Neural crest cell (in vitro differentiated cells): ENCODE results near the gene DDAH1. TPM values are rescaled to one million over a fixed set of nuclear protein-coding genes. Genes with fewer than 3 reads are reported as not detected.

Source experiments
- DNase-seq: peaks from one replicate; pipeline ENCODE4 v3.0.0; 2021; ENCODE audit warnings: low read depth, mixed read lengths, low spot score
- H3K27ac Mint-ChIP-seq: one replicate; pipeline ENCODE4 v1.8.0; 2021; ENCODE audit warnings: mild to moderate bottlenecking, mixed read lengths; ENCODE audit not compliant: unreplicated experiment
- H3K27me3 Mint-ChIP-seq: 2 replicates; pipeline ENCODE4 v1.8.0; 2021; ENCODE audit warnings: low read depth, mild to moderate bottlenecking, mixed read lengths
- H3K36me3 Mint-ChIP-seq: 2 replicates; pipeline ENCODE4 v1.8.0; 2021; ENCODE audit warnings: low read depth, mild to moderate bottlenecking, mixed read lengths
- H3K4me1 Mint-ChIP-seq: 2 replicates; pipeline ENCODE4 v1.8.0; 2021; ENCODE audit warnings: mixed read lengths
- H3K4me3 Mint-ChIP-seq: one replicate; pipeline ENCODE4 v1.8.0; 2021; ENCODE audit warnings: mild to moderate bottlenecking, mixed read lengths
- H3K9me3 Mint-ChIP-seq: 2 replicates; pipeline ENCODE4 v1.8.0; 2021; ENCODE audit warnings: mixed read lengths
- total RNA-seq: library from RNA; stranded (reverse); gene quantifications from 2 replicates; pipeline ENCODE4 v1.2.1, GENCODE V29; 2021
- TF ChIP-seq, protein P1 (sequence below): fragments of 200-600 bp; sonication (generic); conservative IDR thresholded peaks from 2 replicates; pipeline ENCODE4 v1.5.0; 2021; ENCODE audit warnings: antibody characterized with exemption, mild to moderate bottlenecking

Gene DDAH1
- total RNA-seq, 1 donor from 2014 or later = 22.3 TPM

DNA sequence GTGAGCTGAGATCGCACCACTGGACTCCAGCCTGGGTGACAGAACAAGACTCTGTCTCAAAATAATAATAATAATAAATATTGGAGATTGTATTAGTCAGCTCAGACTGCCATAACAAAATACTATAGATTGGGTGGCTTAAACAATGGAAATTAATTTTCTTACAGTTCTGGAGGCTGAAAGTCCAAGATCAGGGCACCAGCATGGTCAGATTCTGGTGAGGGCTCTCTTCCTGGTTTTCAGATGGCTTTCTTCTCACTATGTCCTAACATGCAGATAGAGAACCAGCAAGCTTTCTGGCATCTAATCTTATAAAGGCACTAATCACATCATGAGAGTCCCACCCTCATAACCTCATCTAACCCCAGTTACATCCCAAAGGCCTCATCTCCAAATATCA lies 23.2 kb upstream of the DDAH1 start:
- H3K9me3 Mint-ChIP-seq = no peaks in the 10 kb centered on the region
- no peak for DNase-seq
- H3K36me3 Mint-ChIP-seq = no peaks in the 10 kb centered on the region
- H3K27me3 Mint-ChIP-seq = no peaks in the 10 kb centered on the region
- no peak overlapping the region for H3K27ac Mint-ChIP-seq
- H3K4me3 Mint-ChIP-seq = no peak overlapping the region
- no peaks in the 10 kb centered on the region for H3K4me1 Mint-ChIP-seq
- TF ChIP-seq, protein P1, sequence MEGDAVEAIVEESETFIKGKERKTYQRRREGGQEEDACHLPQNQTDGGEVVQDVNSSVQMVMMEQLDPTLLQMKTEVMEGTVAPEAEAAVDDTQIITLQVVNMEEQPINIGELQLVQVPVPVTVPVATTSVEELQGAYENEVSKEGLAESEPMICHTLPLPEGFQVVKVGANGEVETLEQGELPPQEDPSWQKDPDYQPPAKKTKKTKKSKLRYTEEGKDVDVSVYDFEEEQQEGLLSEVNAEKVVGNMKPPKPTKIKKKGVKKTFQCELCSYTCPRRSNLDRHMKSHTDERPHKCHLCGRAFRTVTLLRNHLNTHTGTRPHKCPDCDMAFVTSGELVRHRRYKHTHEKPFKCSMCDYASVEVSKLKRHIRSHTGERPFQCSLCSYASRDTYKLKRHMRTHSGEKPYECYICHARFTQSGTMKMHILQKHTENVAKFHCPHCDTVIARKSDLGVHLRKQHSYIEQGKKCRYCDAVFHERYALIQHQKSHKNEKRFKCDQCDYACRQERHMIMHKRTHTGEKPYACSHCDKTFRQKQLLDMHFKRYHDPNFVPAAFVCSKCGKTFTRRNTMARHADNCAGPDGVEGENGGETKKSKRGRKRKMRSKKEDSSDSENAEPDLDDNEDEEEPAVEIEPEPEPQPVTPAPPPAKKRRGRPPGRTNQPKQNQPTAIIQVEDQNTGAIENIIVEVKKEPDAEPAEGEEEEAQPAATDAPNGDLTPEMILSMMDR = no peak

DNA sequence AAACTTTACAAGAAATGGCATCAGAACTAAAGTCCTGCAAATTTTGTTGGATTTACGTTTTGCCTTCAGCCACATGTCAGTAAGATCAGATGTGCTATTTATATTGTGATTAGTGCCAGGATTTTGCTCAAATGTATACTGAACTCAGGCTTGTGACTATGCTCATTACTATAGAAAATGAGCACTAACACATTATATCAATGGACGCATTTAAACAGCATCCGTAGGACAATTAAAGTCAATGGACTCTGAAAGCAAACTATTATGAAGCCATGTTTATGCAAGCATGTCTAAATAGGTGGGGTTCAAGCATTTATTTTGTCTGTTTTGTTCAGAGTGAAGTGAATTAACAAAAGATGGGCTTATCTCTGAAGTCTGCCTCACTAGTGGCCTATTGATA lies 20.6 kb upstream of the DDAH1 start:
- no peak overlapping the region for H3K4me3 Mint-ChIP-seq
- no peaks in the 10 kb centered on the region for H3K4me1 Mint-ChIP-seq
- H3K9me3 Mint-ChIP-seq = no peaks in the 10 kb centered on the region
- DNase-seq = no peak
- no peaks in the 10 kb centered on the region for H3K36me3 Mint-ChIP-seq
- no peaks in the 10 kb centered on the region for H3K27me3 Mint-ChIP-seq
- no peak overlapping the region for H3K27ac Mint-ChIP-seq
- TF ChIP-seq, protein P1 = no peak

DNA sequence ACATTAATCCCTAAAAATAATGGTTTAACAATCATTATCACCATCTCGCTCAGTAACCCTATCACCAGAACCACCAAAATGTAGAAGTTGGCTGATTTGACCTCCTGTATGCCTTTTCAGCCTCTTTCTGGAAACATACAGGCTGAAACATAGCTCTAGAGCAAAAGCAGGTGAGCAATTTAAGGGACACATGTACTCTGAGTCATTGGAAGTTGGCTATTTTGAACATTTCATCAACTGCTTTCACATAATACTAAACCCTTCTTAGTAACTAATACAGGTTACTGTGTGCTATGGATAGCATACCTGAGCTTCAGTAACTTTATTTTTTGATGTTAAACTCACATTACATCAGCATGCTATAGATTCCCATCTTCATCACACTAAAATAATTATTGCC lies 19.8 kb upstream of the DDAH1 start:
- no peaks in the 10 kb centered on the region for H3K27me3 Mint-ChIP-seq
- no peak overlapping the region for H3K27ac Mint-ChIP-seq
- H3K9me3 Mint-ChIP-seq = no peaks in the 10 kb centered on the region
- TF ChIP-seq, protein P1 = no peak
- H3K4me3 Mint-ChIP-seq = no peak overlapping the region
- H3K4me1 Mint-ChIP-seq = no peaks in the 10 kb centered on the region
- DNase-seq = no peak
- no peaks in the 10 kb centered on the region for H3K36me3 Mint-ChIP-seq

DNA sequence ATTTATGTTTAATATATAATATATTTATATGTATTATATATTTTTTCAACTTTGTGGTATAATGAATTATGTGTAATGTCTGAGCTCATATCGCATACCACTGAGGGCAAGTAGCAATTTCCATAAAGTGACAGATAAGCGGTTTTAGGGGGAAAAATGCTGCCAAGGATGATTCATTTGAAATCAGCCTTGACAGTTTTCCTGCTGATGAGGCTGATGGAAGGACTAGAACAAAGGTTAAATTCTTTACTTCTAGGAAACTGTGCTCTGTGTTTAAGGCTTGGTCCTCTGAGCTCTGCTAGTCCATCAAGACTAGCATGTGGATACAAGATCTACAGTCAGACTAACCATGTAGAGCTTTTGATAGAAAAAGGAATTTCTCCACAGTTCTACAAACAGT lies 19.3 kb upstream of the DDAH1 start:
- TF ChIP-seq, protein P1 = no peak
- Mint-ChIP-seq H3K36me3 (no peaks in the 10 kb centered on the region), H3K9me3 (no peaks in the 10 kb centered on the region), H3K4me1 (no peaks in the 10 kb centered on the region), H3K27me3 (no peaks in the 10 kb centered on the region), H3K27ac (no peak overlapping the region), H3K4me3 (no peak overlapping the region)
- DNase-seq = no peak

DNA sequence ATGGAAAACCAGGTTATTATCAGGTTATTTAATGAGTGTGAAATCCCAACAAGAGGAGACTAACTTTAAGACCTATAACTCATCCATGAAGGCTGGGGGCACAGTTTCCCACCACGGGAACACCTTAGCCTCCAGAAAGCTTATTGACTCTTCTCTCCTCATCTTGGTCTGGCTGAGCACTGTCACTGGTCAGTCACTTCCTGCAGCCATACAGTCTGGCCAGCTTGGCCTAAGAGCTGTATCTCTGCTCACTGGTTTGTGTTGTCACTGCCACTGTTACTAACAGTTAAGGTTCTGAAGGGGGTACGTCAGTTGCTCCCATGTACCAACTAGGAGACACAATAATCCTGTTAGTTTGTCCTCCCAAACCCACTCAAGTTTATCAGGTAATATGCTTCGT lies 16.7 kb upstream of the DDAH1 start:
- Mint-ChIP-seq H3K4me1 (no peaks in the 10 kb centered on the region), H3K27ac (no peak overlapping the region), H3K9me3 (no peaks in the 10 kb centered on the region), H3K4me3 (no peak overlapping the region), H3K36me3 (no peaks in the 10 kb centered on the region), H3K27me3 (no peaks in the 10 kb centered on the region)
- DNase-seq = no peak
- TF ChIP-seq, protein P1 = no peak

DNA sequence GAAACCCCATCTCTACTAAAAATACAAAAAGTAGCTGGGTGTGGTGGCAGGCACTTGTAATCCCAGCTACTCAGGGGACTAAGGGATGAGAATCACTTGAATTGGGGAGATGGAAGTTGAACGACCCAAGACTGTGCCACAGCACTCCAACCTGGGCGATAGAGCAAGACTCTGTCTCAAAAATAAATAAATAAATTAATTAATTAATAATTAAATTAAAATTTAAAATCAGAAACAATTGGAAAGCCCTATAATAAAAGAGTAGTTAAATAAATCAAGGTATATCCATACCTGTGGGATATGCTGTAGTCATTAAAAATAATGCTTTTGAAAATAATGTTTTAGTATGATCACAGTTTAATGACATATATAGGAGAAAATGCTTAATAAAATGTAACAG lies 15.6 kb upstream of the DDAH1 start:
- Mint-ChIP-seq H3K9me3 (no peaks in the 10 kb centered on the region), H3K27me3 (no peaks in the 10 kb centered on the region), H3K4me3 (no peak overlapping the region), H3K27ac (no peak overlapping the region), H3K4me1 (no peaks in the 10 kb centered on the region), H3K36me3 (no peaks in the 10 kb centered on the region)
- no peak for DNase-seq
- TF ChIP-seq, protein P1 = no peak
